Activated CD4-positive, alpha-beta T cell treated with anti-CD3 and anti-CD28 coated beads for 1 hour (primary cell): ENCODE data around the gene H1-8.

Source experiments
- DNase-seq: peaks from one replicate; pipeline ENCODE4 v3.0.0-alpha.2; 2020

H1-8 gene

GRCh38 chr3:129557548-129557894 lies 14.5 kb downstream of the H1-8 start:
- no peak for DNase-seq

GRCh38 chr3:129558081-129558771 lies 15.3 kb downstream of the H1-8 start:
- no peak for DNase-seq

- no peak for DNase-seq
Measured at GRCh38 chr3:129558772-129559564, 16.0 kb downstream of the H1-8 start.

- DNase-seq = no peak
Measured at GRCh38 chr3:129559565-129560079, 16.6 kb downstream of the H1-8 start.

- DNase-seq = no peak
Measured at GRCh38 chr3:129560269-129560787, 17.4 kb downstream of the H1-8 start.

- no peak for DNase-seq
Measured at GRCh38 chr3:129560911-129561594, 18.1 kb downstream of the H1-8 start.

- DNase-seq = no peak
Measured at GRCh38 chr3:129561619-129562248, 18.8 kb downstream of the H1-8 start.

- DNase-seq = no peak
Measured at GRCh38 chr3:129562803-129563202, 19.8 kb downstream of the H1-8 start.

- no peak for DNase-seq
Measured at GRCh38 chr3:129563332-129563731, 20.4 kb downstream of the H1-8 start.

GRCh38 chr3:129563850-129564535 lies 21.0 kb downstream of the H1-8 start:
- no peak for DNase-seq

GRCh38 chr3:129564981-129565644 lies 22.1 kb downstream of the H1-8 start:
- DNase-seq = no peak

- DNase-seq = no peak
Measured at GRCh38 chr3:129565902-129566301, 22.9 kb downstream of the H1-8 start.

GRCh38 chr3:129567176-129567705 lies 24.3 kb downstream of the H1-8 start:
- no peak for DNase-seq

- DNase-seq = no peak
Measured at GRCh38 chr3:129567939-129568338, 25.0 kb downstream of the H1-8 start.

GRCh38 chr3:129569856-129570255 lies 26.9 kb downstream of the H1-8 start:
- no peak for DNase-seq

GRCh38 chr3:129571605-129572547 lies 28.9 kb downstream of the H1-8 start:
- DNase-seq = no peak

GRCh38 chr3:129572603-129573002 lies 29.6 kb downstream of the H1-8 start:
- DNase-seq = no peak

GRCh38 chr3:129573493-129573892 lies 30.5 kb downstream of the H1-8 start:
- no peak for DNase-seq

- DNase-seq = no peak
Measured at GRCh38 chr3:129574206-129574605, 31.2 kb downstream of the H1-8 start.
